RWPE2 (cell line): ENCODE results near the gene ZFAND3.
A peak's percentile ranks its signal among the peaks of the same experiment; 100 is the strongest.

ENCODE experiments used
- ATAC-seq: fragments of 200-7000 bp; cut with Tn5 transposase; 3 replicates; pipeline ENCODE4 v1.9.1; 2021; ENCODE audit warnings: low read depth
- DNase-seq: peaks from one replicate; pipeline ENCODE4 v3.0.0-alpha.2; 2020; ENCODE audit warnings: low spot score
- H3K27ac ChIP-seq: fragments of 450-650 bp; 2 replicates; pipeline ENCODE4 v1.5.1; 2017; ENCODE audit warnings: mild to moderate bottlenecking; ENCODE audit not compliant: poor library complexity, severe bottlenecking
- H3K27me3 ChIP-seq: fragments of 250-450 bp; sonication (Bioruptor Pico); 2 replicates; pipeline ENCODE4 v1.5.1; 2021; ENCODE audit warnings: mild to moderate bottlenecking, moderate library complexity; ENCODE audit not compliant: insufficient read depth, poor library complexity, severe bottlenecking
- H3K36me3 ChIP-seq: fragments of 250-450 bp; sonication (Bioruptor Pico); 2 replicates; pipeline ENCODE4 v1.5.1; 2020; ENCODE audit warnings: low read depth, mild to moderate bottlenecking, moderate library complexity
- H3K4me1 ChIP-seq: fragments of 250-450 bp; sonication (Bioruptor Pico); 2 replicates; pipeline ENCODE4 v1.5.1; 2021; ENCODE audit warnings: mild to moderate bottlenecking, moderate library complexity; ENCODE audit not compliant: insufficient read depth, poor library complexity, severe bottlenecking
- H3K4me3 ChIP-seq: fragments of 250-450 bp; sonication (Bioruptor Pico); 2 replicates; pipeline ENCODE4 v1.5.1; 2021; ENCODE audit warnings: mild to moderate bottlenecking, moderate library complexity; ENCODE audit not compliant: severe bottlenecking
- H3K9me3 ChIP-seq: fragments of 250-450 bp; sonication (Bioruptor Pico); 2 replicates; pipeline ENCODE4 v1.5.1; 2021; ENCODE audit warnings: mild to moderate bottlenecking, moderate library complexity; ENCODE audit not compliant: severe bottlenecking
- TF ChIP-seq, protein P1 (sequence below): fragments of 450-650 bp; IDR thresholded peaks from one replicate; pipeline ENCODE4 v1.5.1; 2017; ENCODE audit warnings: mild to moderate bottlenecking, moderate library complexity; ENCODE audit not compliant: poor library complexity, severe bottlenecking

ZFAND3 gene

GRCh38 chr6:37787216-37787615 lies 32.3 kb upstream of the ZFAND3 start:
- TF ChIP-seq, protein P1, sequence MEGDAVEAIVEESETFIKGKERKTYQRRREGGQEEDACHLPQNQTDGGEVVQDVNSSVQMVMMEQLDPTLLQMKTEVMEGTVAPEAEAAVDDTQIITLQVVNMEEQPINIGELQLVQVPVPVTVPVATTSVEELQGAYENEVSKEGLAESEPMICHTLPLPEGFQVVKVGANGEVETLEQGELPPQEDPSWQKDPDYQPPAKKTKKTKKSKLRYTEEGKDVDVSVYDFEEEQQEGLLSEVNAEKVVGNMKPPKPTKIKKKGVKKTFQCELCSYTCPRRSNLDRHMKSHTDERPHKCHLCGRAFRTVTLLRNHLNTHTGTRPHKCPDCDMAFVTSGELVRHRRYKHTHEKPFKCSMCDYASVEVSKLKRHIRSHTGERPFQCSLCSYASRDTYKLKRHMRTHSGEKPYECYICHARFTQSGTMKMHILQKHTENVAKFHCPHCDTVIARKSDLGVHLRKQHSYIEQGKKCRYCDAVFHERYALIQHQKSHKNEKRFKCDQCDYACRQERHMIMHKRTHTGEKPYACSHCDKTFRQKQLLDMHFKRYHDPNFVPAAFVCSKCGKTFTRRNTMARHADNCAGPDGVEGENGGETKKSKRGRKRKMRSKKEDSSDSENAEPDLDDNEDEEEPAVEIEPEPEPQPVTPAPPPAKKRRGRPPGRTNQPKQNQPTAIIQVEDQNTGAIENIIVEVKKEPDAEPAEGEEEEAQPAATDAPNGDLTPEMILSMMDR: no peak
- DNase-seq (no peak), ATAC-seq (no peak)
- Histone ChIP-seq H3K4me1 (peaks cover 20% of the 10 kb centered on the region), H3K4me3 (no peak overlapping the region), H3K27me3 (no peaks in the 10 kb centered on the region), H3K9me3 (no peaks in the 10 kb centered on the region), H3K27ac (no peak overlapping the region), H3K36me3 (no peaks in the 10 kb centered on the region)

DNA sequence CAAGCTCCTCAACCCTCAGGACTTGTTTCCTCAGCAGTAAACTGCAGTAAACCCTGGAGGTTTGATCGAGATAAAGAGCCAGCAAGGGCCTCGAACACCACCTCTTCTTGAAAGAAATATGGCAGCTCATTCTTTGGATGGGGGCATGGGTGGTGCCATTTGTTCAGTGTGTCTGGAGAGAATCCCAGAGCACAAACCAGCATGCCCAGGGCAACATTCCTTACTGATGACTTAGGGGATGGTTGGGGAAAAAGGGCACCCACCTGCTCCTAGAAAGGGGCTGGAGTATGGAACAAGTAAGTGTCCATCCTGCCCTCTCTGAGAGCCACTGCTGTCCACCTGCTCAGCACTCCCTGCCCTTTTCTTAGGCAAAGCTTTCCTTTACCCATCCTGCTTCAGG lies 31.3 kb upstream of the ZFAND3 start:
- H3K4me1 ChIP-seq: peaks cover 20% of the 10 kb centered on the region
- no peak overlapping the region for H3K4me3 ChIP-seq
- H3K27ac ChIP-seq: no peak overlapping the region
- peak; percentile 20; the same call in 1 of the 3 replicates for ATAC-seq
- H3K9me3 ChIP-seq: no peaks in the 10 kb centered on the region
- DNase-seq: no peak
- no peaks in the 10 kb centered on the region for H3K36me3 ChIP-seq
- TF ChIP-seq, protein P1: no peak
- no peaks in the 10 kb centered on the region for H3K27me3 ChIP-seq

DNA sequence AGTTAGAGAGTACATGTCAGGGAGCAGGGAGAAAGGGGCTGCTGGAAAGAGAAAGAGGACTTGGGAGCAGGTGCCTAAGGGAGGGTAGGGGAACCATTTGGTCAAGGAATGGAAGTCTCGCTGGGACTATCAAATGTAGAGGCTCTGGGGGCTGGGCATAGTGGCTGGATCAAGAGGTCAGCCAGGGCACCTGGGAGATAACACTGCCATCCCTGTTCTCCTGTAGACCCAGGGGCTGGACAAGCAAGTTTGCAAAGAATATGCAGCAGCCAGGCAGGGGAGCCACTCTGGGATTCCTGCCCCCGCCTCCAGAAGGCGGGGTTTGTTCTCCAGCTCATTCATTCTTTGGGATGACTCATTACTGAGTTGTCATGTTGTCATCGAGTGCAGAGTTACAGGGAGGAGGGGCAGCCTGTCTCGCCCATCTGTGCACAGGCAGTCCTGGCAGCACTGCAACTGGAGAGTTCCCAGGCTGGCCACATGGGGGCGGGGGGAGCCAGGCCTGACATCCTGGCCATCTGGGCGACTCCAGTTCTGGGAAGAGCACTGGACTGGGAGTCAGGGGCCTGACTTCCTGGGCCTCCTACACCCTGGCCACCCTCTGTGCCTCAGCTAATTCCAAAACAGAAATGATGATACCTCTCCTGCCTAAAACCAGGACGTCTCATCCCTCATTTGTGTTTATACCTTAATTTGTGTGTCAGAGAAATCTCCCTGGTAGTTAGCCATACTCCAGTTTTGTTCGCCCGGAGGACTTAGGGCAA lies 28.2 kb upstream of the ZFAND3 start:
- TF ChIP-seq, protein P1: peak; percentile 97
- no peak overlapping the region for H3K27ac ChIP-seq
- H3K36me3 ChIP-seq: no peaks in the 10 kb centered on the region
- DNase-seq: peak; percentile 93
- no peaks in the 10 kb centered on the region for H3K9me3 ChIP-seq
- H3K4me3 ChIP-seq: no peak overlapping the region
- peak; percentile 97 for ATAC-seq
- peaks cover 9% of the 10 kb centered on the region for H3K4me1 ChIP-seq
- H3K27me3 ChIP-seq: no peaks in the 10 kb centered on the region

GRCh38 chr6:37792457-37793033 lies 27.0 kb upstream of the ZFAND3 start:
- ATAC-seq: no peak
- H3K27me3 ChIP-seq: no peaks in the 10 kb centered on the region

More at GRCh38 chr6:37792457-37793033, 27.0 kb upstream of the ZFAND3 start:
- peaks cover 9% of the 10 kb centered on the region for H3K4me1 ChIP-seq
- TF ChIP-seq, protein P1: no peak
- no peak overlapping the region for H3K4me3 ChIP-seq
- no peak overlapping the region for H3K27ac ChIP-seq
- H3K9me3 ChIP-seq: no peaks in the 10 kb centered on the region
- H3K36me3 ChIP-seq: no peaks in the 10 kb centered on the region
- DNase-seq: no peak
